Measurements from ENCODE around the gene EPHX1. TPM values are rescaled to one million over a fixed set of nuclear protein-coding genes. Genes with fewer than 3 reads are reported as not detected.

The EPHX1 gene
- total and polyA plus RNA-seq, 2 experiments from 2014 or later, result 16.6 to 18.2 TPM

- no peaks in the 10 kb centered on the region for H3K9me2 ChIP-seq (ENCODE audit: insufficient read depth)
- no peak for TF ChIP-seq EZH2phosphoT487 (IDR thresholded peaks at IDR 0.05; ENCODE audit: insufficient read depth, low read depth)
- TF ChIP-seq EZH2 (IDR thresholded peaks at IDR 0.05; ENCODE audit: insufficient read depth, poor library complexity, severe bottlenecking), result no peak
- peaks cover 11% of the 10 kb centered on the region for H3F3A ChIP-seq (ENCODE audit: insufficient read depth)
- no peaks in the 10 kb centered on the region for H3K36me3 ChIP-seq (ENCODE audit: low read depth)
- peaks cover 34% of the 10 kb centered on the region for H3K4me1 ChIP-seq (ENCODE audit: insufficient read depth)
- in situ Hi-C loops (cut with MboI), result loop anchor here (10.0 kb wide), 2 partner anchors 227 to 297 kb away; no protein-coding TSS in a partner anchor
- no peak overlapping the region for H3K4me2 ChIP-seq (ENCODE audit: unreplicated experiment)
- H3K9me3 ChIP-seq (ENCODE audit: low read depth), result no peaks in the 10 kb centered on the region
- H3K4me3 ChIP-seq, result no peak overlapping the region
- peaks cover 4% of the 10 kb centered on the region; the same call in 1 of the 2 replicates for H3K79me2 ChIP-seq (ENCODE audit: insufficient read depth)
- H4K20me1 ChIP-seq (ENCODE audit: insufficient read depth), result no peaks in the 10 kb centered on the region
- H2AFZ ChIP-seq, result peak overlapping the region; percentile 72
- WGBS, 2 experiments (ENCODE audit: low coverage in 1 of 2, low lambda C conversion rate in 2 of 2, missing lambda C conversion rate in 2 of 2), result 76 to 79% methylated on average over 3 to 4 of the region's 4 CpGs
- H3K9ac ChIP-seq, result peak overlapping the region; percentile 35
- no peaks in the 10 kb centered on the region for H3K27me3 ChIP-seq (replicated peaks; ENCODE audit: insufficient read depth)
- H3K27ac ChIP-seq, result no peak overlapping the region
- no peak for DNase-seq
Observed at GRCh38 chr1:225771661-225772322, 38.1 kb upstream of the EPHX1 start.

GRCh38 chr1:225772323-225772768, 37.6 kb upstream of the EPHX1 start:
- H3F3A ChIP-seq (ENCODE audit: insufficient read depth), result peaks cover 10% of the 10 kb centered on the region; the same call in 1 of the 2 replicates
- peak overlapping the region; percentile 35 for H3K9ac ChIP-seq
- H3K9me3 ChIP-seq (ENCODE audit: low read depth), result no peaks in the 10 kb centered on the region
- in situ Hi-C loops (cut with MboI), result loop anchor here (10.0 kb wide), 2 partner anchors 228 to 298 kb away; no protein-coding TSS in a partner anchor
- H4K20me1 ChIP-seq (ENCODE audit: insufficient read depth), result no peaks in the 10 kb centered on the region
- peak overlapping the region; percentile 11 for H3K4me2 ChIP-seq (ENCODE audit: unreplicated experiment)
- 11 to 14% methylated on average over 5 of the region's 5 CpGs for WGBS, 2 experiments (ENCODE audit: low coverage in 1 of 2, low lambda C conversion rate in 2 of 2, missing lambda C conversion rate in 2 of 2)
- H3K79me2 ChIP-seq (ENCODE audit: insufficient read depth), result peaks cover 4% of the 10 kb centered on the region; the same call in 1 of the 2 replicates
- no peaks in the 10 kb centered on the region for H3K27me3 ChIP-seq (replicated peaks; ENCODE audit: insufficient read depth)
- peak; percentile 94 for DNase-seq
- no peaks in the 10 kb centered on the region for H3K9me2 ChIP-seq (ENCODE audit: insufficient read depth)
- H3K27ac ChIP-seq, result no peak overlapping the region
- no peak overlapping the region for H3K4me3 ChIP-seq
- peak overlapping the region; percentile 72 for H2AFZ ChIP-seq
- TF ChIP-seq EZH2 (IDR thresholded peaks at IDR 0.05; ENCODE audit: insufficient read depth, poor library complexity, severe bottlenecking), result no peak
- TF ChIP-seq EZH2phosphoT487 (IDR thresholded peaks at IDR 0.05; ENCODE audit: insufficient read depth, low read depth), result no peak
- H3K4me1 ChIP-seq (ENCODE audit: insufficient read depth), result peaks cover 30% of the 10 kb centered on the region
- H3K36me3 ChIP-seq (ENCODE audit: low read depth), result no peaks in the 10 kb centered on the region

GRCh38 chr1:225772848-225773247, 37.1 kb upstream of the EPHX1 start:
- peaks cover 25% of the 10 kb centered on the region for H3K4me1 ChIP-seq (ENCODE audit: insufficient read depth)
- no peaks in the 10 kb centered on the region for H3K27me3 ChIP-seq (replicated peaks; ENCODE audit: insufficient read depth)
- no peak overlapping the region for H3K4me3 ChIP-seq
- peaks cover 10% of the 10 kb centered on the region for H3F3A ChIP-seq (ENCODE audit: insufficient read depth)
- H3K27ac ChIP-seq, result no peak overlapping the region
- peak overlapping the region; percentile 11 for H3K4me2 ChIP-seq (ENCODE audit: unreplicated experiment)
- H3K9me2 ChIP-seq (ENCODE audit: insufficient read depth), result no peaks in the 10 kb centered on the region
- no peaks in the 10 kb centered on the region for H3K9me3 ChIP-seq (ENCODE audit: low read depth)
- no peaks in the 10 kb centered on the region for H4K20me1 ChIP-seq (ENCODE audit: insufficient read depth)
- no peaks in the 10 kb centered on the region for H3K36me3 ChIP-seq (ENCODE audit: low read depth)
- WGBS, 2 experiments (ENCODE audit: low coverage in 1 of 2, low lambda C conversion rate in 2 of 2, missing lambda C conversion rate in 2 of 2), result 81 to 88% methylated on average over 4 of the region's 4 CpGs
- peak overlapping the region; percentile 72 for H2AFZ ChIP-seq
- no peak for DNase-seq
- TF ChIP-seq EZH2phosphoT487 (IDR thresholded peaks at IDR 0.05; ENCODE audit: insufficient read depth, low read depth) (no peak), EZH2 (IDR thresholded peaks at IDR 0.05; ENCODE audit: insufficient read depth, poor library complexity, severe bottlenecking) (no peak)
- in situ Hi-C loops (cut with MboI), result loop anchor here (10.0 kb wide), 2 partner anchors 228 to 298 kb away; no protein-coding TSS in a partner anchor
- H3K79me2 ChIP-seq (ENCODE audit: insufficient read depth), result peaks cover 4% of the 10 kb centered on the region; the same call in 1 of the 2 replicates
- peak overlapping the region; percentile 14; the same call in 1 of the 2 replicates for H3K9ac ChIP-seq

GRCh38 chr1:225774281-225775147, 35.4 kb upstream of the EPHX1 start:
- Histone ChIP-seq H3F3A (ENCODE audit: insufficient read depth) (peaks cover 10% of the 10 kb centered on the region), H3K4me3 (no peak overlapping the region), H3K9ac (no peak overlapping the region), H3K9me2 (ENCODE audit: insufficient read depth) (no peaks in the 10 kb centered on the region), H3K4me1 (ENCODE audit: insufficient read depth) (peaks cover 21% of the 10 kb centered on the region), H3K4me2 (ENCODE audit: unreplicated experiment) (no peak overlapping the region), H2AFZ (no peak overlapping the region), H3K27ac (no peak overlapping the region), H3K9me3 (ENCODE audit: low read depth) (no peaks in the 10 kb centered on the region), H3K27me3 (replicated peaks; ENCODE audit: insufficient read depth) (no peaks in the 10 kb centered on the region), H3K36me3 (ENCODE audit: low read depth) (no peaks in the 10 kb centered on the region), H4K20me1 (ENCODE audit: insufficient read depth) (no peaks in the 10 kb centered on the region), H3K79me2 (ENCODE audit: insufficient read depth) (peaks cover 20% of the 10 kb centered on the region)
- TF ChIP-seq EZH2 (IDR thresholded peaks at IDR 0.05; ENCODE audit: insufficient read depth, poor library complexity, severe bottlenecking) (no peak), EZH2phosphoT487 (IDR thresholded peaks at IDR 0.05; ENCODE audit: insufficient read depth, low read depth) (no peak)
- DNase-seq, result no peak
- 47 to 61% methylated on average over 3 of the region's 3 CpGs for WGBS, 2 experiments (ENCODE audit: low coverage in 1 of 2, low lambda C conversion rate in 2 of 2, missing lambda C conversion rate in 2 of 2)
- in situ Hi-C loops (cut with MboI), result loop anchor here (10.0 kb wide), 2 partner anchors 230 to 300 kb away; no protein-coding TSS in a partner anchor
